KBM-7 (cell line): ENCODE measurements around the gene CD247.
A peak's percentile ranks its signal among the peaks of the same experiment; 100 is the strongest.

Source experiments
- DNase-seq: peaks from one replicate; pipeline ENCODE4 v3.0.0-alpha.2; 2015
- in situ Hi-C: fragments of 300-500 bp; cut with MboI; formaldehyde crosslinking; loops from 2 replicates; pipeline ENCODE4 v1.14.3; 2020; ENCODE audit warnings: low sequenced_read_pairs, low pct_unique_long_range_greater_than_20kb, mixed read lengths

Gene CD247

GRCh38 chr1:167515893-167516321 is 2.4 kb downstream of the CD247 start:
- DNase-seq, result no peak
- in situ Hi-C loops, result no loop called here

DNA sequence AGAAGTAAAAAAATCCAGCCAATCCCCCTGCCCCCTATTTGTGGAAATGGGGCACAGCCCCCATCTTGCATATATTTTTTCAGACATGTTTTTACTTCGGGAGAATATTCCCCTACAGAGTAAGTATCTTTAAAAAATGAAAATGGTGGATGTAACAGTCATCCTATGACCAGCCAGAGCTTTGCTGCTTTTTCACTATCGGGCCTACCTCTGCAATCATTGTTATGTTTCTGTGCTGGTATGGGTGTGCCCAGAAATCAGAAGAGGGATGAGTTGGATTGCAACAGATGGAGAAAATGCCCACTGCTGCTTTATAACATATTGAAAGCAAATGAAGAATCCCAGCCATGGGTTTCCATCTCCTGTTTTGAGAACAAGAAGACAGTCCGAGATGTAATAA is 2.9 kb downstream of the CD247 start:
- in situ Hi-C loops, result no loop called here
- no peak for DNase-seq

GRCh38 chr1:167514288-167514687 is 4.0 kb downstream of the CD247 start:
- no peak for DNase-seq
- in situ Hi-C loops, result no loop called here

GRCh38 chr1:167512046-167512654 is 6.2 kb downstream of the CD247 start:
- in situ Hi-C loops, result no loop called here
- DNase-seq, result no peak

DNA sequence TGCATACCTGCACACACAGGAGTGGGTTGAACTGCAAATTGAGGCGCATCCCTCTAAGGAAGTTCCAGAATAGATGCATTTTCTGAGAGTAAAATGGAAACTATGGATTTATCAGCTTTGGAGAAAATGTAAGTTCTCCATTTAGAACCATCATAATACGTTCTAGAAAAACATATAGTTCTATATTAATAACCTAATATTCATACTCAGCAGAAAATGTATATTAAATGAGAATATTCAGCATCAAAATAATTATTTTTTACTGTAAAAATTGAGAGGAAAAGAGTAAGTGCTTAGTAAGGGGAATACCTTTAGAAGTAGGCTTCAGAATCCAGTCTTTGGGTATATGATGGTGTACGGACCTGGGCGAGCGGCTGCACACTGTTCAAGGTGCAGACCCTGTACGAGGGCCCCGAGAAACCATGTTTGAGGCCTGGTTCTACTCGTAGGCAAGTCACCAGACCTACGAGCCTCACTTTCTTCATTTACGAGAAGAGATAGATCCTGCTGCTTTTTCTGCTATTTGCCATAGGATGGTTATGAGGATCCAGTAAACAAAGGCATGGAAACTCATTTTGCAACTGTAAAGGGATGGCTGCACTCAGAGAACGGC is 6.8 kb downstream of the CD247 start:
- in situ Hi-C loops, result no loop called here
- no peak for DNase-seq

GRCh38 chr1:167510881-167511280 is 7.4 kb downstream of the CD247 start:
- in situ Hi-C loops, result no loop called here
- no peak for DNase-seq

DNA sequence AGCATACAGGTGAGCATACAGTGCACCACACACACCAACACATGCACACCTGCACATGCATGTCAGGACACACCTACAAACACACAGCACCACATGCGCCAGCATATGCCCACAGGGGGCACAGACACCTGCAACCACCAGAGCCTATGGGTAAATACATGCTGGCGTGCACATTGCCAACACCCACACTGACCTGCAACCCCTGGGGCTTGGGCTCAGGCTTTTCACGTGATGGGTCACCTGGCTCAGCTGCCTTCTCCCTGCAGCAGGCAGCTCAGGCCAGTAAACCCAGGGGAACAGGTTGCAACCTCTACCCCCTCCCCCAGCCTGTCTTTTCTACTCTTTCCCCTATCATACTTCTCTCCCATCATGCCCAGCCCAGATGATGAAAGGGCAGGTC is 8.1 kb downstream of the CD247 start:
- no peak for DNase-seq
- in situ Hi-C loops, result no loop called here

DNA sequence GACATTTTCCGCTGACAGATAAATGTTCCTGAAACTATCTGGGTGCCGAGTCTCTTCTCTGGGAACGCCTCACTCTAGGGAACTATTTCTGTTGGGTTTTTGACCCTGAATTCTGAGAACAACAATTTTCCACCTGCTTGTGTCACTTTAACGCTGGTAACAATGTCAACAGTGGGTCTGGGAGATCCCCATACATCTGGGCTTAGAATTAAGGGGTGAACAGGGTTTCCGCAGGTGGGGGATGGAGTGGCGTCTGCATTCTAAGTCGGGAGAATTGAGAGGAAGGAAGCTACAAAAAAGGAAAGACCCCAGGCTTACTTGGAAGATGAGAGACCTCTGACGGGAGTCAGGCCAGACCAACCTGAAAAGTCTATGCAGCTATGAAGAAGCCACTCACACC is 8.7 kb downstream of the CD247 start:
- in situ Hi-C loops, result no loop called here
- no peak for DNase-seq

DNA sequence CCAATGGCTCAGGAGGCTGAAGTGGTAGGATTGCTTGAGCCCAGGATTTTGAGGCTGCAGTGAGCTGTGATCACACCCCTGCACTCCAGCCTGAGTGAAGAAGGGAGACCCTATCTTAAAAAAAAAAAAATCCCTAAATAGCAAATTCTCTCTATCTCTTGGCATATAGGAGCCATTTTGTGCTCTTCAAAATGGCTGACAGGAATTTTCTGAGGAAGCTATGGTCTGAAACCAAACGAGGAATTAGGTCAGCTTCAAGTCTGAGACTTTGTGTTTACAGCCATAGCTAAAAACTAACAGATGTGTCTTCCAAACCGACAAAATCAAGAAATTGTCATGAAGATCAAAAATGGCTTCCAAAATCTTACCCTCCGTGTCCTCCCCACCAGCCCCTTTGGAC is 10.6 kb downstream of the CD247 start:
- in situ Hi-C loops, result no loop called here
- no peak for DNase-seq

DNA sequence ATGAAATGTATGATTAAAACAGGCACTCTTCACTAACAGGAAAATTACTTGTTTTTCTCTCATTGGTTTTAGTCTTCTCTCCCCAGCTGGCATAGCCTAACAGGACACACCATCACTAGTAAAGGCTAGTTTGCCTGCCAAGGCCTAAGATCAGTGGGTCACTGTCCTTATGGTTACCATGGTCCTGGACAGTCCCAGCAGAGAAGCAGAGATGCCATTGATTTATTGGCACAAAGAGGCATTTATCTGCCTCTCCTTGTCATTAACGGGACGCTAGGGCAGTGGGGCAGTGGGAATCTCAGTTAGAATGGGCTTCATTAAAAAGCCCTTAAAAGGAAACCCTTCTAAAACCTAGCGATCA is 13.9 kb downstream of the CD247 start:
- in situ Hi-C loops, result no loop called here

GRCh38 chr1:167503626-167504466 is 14.5 kb downstream of the CD247 start:
- in situ Hi-C loops, result no loop called here
- DNase-seq, result no peak

More for the DNA sequence above, 13.9 kb downstream of the CD247 start:
- DNase-seq, result no peak

GRCh38 chr1:167502719-167503462 is 15.4 kb downstream of the CD247 start:
- peak; percentile 11 for DNase-seq
- in situ Hi-C loops, result no loop called here

- DNase-seq, result no peak
- in situ Hi-C loops, result no loop called here
These were observed 16.2 kb downstream of the CD247 start for GRCh38 chr1:167502192-167502551.

DNA sequence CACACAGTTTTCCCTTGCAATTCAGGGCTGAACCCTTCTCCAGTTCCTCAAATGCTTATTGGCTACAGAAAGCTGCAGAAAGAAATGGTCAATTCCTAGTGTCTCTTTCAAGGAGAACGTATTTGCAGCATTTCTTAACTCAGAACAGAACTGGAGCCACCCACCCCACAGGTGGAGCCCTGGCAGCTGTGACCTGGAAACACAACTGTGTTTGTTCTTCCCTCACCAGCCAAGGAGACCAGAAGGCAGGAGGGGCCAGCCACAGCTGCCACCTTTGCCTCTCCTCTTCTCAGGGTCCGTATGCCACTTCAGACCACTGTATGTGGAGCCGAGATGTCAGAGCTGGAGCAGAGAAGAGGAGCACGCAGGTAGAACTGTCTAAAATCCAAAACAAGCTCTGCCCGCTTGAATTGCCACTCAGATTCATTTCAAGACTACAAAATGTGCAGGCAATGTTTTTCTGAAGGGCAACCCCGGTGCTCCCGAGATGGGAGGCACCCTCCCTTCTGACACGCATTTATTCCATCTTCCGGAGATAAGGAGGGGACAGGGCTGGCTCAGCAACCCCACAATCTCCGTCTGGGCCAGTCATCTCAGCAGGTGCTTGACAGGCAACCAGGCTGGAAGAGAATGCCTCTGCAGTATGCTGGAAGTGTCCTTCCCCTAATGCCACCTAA is 16.7 kb downstream of the CD247 start:
- in situ Hi-C loops, result no loop called here
- DNase-seq, result no peak

DNA sequence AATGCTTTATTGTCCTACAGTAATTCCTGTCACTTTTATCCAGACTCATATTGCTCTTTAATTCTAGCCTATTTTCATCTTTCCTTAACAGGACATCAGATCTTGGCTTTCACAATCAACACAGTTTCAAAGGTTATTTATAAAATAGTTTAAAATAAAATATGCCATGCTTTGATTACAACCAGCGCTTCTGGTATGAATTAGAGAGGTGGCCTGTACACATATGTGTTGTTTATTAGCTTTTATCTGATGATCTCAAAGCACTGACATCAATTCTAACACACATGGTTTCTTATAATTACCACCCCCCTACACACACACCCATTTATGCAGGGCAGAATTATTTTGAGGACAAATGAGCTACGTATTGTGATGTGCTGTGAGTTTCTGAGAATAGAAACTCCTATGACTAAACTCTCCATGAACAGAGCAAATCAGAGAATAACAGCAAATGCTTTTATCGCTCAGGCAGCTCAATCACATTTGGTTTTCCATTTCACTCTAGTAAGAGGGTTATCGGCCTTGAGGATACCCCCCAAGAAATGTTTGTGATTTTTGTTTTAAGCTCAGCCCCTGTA is 18.0 kb downstream of the CD247 start:
- in situ Hi-C loops, result no loop called here

DNA sequence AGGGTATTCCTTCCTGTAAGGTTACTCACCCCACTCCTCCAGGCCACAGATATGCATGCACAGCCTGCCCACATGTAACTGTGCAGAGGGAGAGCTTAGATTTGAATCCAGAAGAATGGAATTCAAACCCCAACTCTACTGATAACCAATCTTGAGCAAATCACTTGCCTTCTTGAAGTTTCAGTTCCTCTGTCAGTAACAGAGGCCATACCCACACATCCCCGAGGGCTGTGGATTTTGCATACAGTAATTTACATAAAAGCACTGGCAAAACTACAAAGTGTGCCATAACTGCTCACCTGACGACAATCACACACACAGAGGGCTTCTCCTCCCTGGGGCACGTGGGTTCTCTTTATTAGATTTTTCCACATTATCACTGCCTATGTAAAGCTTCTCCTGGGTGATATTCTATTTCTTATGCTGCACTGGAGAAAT is 18.6 kb downstream of the CD247 start:
- in situ Hi-C loops, result no loop called here
- DNase-seq, result no peak

More for the DNA sequence above, 18.0 kb downstream of the CD247 start:
- DNase-seq, result no peak

- no peak for DNase-seq
- in situ Hi-C loops, result no loop called here
These were observed 19.2 kb downstream of the CD247 start for GRCh38 chr1:167499106-167499505.

DNA sequence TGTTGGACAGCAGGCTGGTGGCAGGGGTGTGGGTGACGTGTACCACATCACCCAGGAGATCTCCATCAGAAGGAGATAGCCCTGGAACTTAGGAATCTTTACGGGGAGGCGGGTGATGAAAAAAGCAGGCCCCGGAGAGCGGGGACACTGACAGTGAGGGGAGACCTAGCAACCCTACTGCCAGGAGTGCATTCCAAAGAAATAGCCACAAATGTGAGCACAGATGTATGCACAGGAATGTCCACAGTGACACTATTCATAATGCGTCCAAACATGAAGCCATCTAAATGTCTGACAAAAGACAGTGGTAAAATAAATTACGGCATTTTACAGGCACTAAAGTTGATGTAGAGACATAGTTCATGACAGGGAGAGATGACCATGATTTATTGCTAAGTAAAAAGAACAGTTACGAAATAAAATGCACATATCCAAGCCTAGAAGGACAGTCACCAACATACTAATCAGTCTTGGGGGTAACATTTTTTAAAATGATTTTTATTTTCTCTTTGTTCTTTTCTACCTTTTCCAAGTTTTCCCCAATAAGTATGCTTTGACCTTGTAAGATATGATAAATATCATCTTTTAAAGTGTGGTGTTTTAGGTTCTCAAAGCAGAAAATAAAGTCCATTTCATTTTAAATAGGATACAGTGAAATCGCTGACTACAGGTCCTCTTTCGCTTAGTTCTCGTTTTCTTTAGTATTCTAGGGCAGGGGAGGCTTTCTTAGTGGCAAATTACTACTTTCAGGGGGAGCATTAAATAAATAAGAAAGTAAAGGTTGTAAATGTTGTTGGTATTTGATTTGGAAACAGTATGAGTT is 21.3 kb downstream of the CD247 start:
- in situ Hi-C loops, result no loop called here
- no peak for DNase-seq
